ENCODE data around the gene CREB5.
"Not testable (repeated sequence)": the region's sequence is repeated elsewhere in the genome, so short reads cannot be mapped to it uniquely, and the experiment has no call there.

The CREB5 gene

DNA sequence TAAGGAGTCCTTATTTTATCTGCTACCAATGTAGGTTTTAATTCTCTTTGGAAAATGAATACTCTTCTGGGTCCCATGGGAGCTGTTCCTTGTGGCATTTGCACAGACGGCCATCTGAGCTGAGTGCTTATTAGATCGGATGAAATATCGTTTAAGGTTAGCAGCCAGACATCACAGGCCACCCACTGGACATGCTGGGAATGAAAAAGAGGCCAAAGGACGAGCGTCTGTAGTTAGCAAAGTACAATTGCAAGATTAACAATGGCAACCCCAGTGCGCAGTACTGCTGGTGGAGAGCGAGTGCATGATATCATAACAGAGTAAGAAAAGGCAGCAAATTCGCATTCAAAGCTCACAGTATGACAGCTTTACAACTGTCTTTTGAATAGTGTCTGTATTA, 28.3 kb upstream of the CREB5 start:
- H3K27ac ChIP-seq (ENCODE audit: low read depth, low read length) = no peak overlapping the region
- no peaks in the 10 kb centered on the region for H3K4me1 ChIP-seq (ENCODE audit: control insufficient read depth, insufficient read depth, low read length)
- H3K27me3 ChIP-seq (ENCODE audit: control insufficient read depth, insufficient read depth, low read length) = no peaks in the 10 kb centered on the region
- no peaks in the 10 kb centered on the region for H3K9me3 ChIP-seq (ENCODE audit: control insufficient read depth, insufficient read depth, low read depth, low read length)
- no peaks in the 10 kb centered on the region for H3K36me3 ChIP-seq (ENCODE audit: control insufficient read depth, insufficient read depth, low read length)
- H3K4me3 ChIP-seq (ENCODE audit: low read depth, low read length) = no peak overlapping the region
- H3K9ac ChIP-seq (ENCODE audit: low read length) = no peak overlapping the region

- Histone ChIP-seq H3K9me3 (ENCODE audit: control insufficient read depth, insufficient read depth, low read depth, low read length) (no peaks in the 10 kb centered on the region), H3K4me3 (ENCODE audit: low read depth, low read length) (peak overlapping the region; percentile 24; the same call in 1 of the 2 replicates), H3K4me1 (ENCODE audit: control insufficient read depth, insufficient read depth, low read length) (peaks cover 3% of the 10 kb centered on the region; the same call in 1 of the 2 replicates), H3K9ac (ENCODE audit: low read length) (no peak overlapping the region), H3K27me3 (ENCODE audit: control insufficient read depth, insufficient read depth, low read length) (no peaks in the 10 kb centered on the region), H3K36me3 (ENCODE audit: control insufficient read depth, insufficient read depth, low read length) (no peaks in the 10 kb centered on the region), H3K27ac (ENCODE audit: low read depth, low read length) (no peak overlapping the region)
These were observed 22.6 kb upstream of the CREB5 start for GRCh38 chr7:28389504-28390395.

GRCh38 chr7:28390426-28390825, 21.9 kb upstream of the CREB5 start:
- H3K4me3 ChIP-seq (ENCODE audit: low read depth, low read length) = no peak overlapping the region
- H3K27me3 ChIP-seq (ENCODE audit: control insufficient read depth, insufficient read depth, low read length) = no peaks in the 10 kb centered on the region

DNA sequence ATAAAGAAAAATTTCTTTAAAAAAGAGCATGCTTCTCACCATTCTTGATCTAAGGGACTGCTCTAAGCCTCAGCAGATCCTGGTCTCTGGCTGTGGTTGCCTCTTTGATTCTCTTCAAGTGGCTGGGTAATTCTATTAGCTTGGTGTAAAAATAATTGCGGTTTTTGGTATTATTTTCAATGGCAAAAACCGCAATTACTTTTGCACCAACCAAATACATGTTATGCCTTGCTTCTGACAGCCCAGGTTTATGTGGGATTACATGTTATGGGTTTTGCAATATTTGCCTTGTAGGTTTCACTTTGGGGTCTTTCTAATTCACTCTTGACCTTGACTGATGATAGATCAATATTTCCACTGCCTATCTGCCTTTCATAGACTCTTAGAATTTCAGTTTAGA, 20.0 kb upstream of the CREB5 start:
- Histone ChIP-seq H3K36me3 (ENCODE audit: control insufficient read depth, insufficient read depth, low read length) (no peaks in the 10 kb centered on the region), H3K27ac (ENCODE audit: low read depth, low read length) (no peak overlapping the region), H3K4me1 (ENCODE audit: control insufficient read depth, insufficient read depth, low read length) (peaks cover 3% of the 10 kb centered on the region; the same call in 1 of the 2 replicates), H3K4me3 (ENCODE audit: low read depth, low read length) (no peak overlapping the region), H3K9ac (ENCODE audit: low read length) (no peak overlapping the region), H3K27me3 (ENCODE audit: control insufficient read depth, insufficient read depth, low read length) (no peaks in the 10 kb centered on the region), H3K9me3 (ENCODE audit: control insufficient read depth, insufficient read depth, low read depth, low read length) (no peaks in the 10 kb centered on the region)

More at GRCh38 chr7:28390426-28390825, 21.9 kb upstream of the CREB5 start:
- no peaks in the 10 kb centered on the region for H3K36me3 ChIP-seq (ENCODE audit: control insufficient read depth, insufficient read depth, low read length)
- no peak overlapping the region for H3K27ac ChIP-seq (ENCODE audit: low read depth, low read length)
- H3K9ac ChIP-seq (ENCODE audit: low read length) = no peak overlapping the region
- H3K9me3 ChIP-seq (ENCODE audit: control insufficient read depth, insufficient read depth, low read depth, low read length) = no peaks in the 10 kb centered on the region
- peaks cover 3% of the 10 kb centered on the region; the same call in 1 of the 2 replicates for H3K4me1 ChIP-seq (ENCODE audit: control insufficient read depth, insufficient read depth, low read length)

DNA sequence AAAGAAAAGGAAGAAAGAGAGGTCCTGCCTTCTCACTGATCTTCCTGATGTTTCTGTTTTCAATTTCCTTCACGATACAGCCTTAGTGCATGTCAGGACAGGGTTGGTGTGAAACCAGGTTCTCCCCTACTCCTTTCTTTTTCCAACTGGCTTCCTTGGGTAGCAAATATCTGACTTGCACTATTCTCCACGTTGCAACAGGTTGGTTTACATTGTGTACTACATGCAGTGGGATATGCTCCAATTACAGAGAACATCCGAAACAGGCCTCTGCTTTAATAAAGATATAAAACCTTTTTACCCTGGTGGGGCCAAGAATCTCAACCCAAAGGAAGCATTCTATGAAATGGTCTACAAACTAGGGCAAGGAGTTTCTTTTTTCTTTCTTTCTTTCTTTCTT, 16.9 kb upstream of the CREB5 start:
- Histone ChIP-seq H3K9ac (ENCODE audit: low read length) (no peak overlapping the region), H3K9me3 (ENCODE audit: control insufficient read depth, insufficient read depth, low read depth, low read length) (no peaks in the 10 kb centered on the region), H3K4me3 (ENCODE audit: low read depth, low read length) (no peak overlapping the region), H3K36me3 (ENCODE audit: control insufficient read depth, insufficient read depth, low read length) (no peaks in the 10 kb centered on the region), H3K4me1 (ENCODE audit: control insufficient read depth, insufficient read depth, low read length) (no peaks in the 10 kb centered on the region), H3K27ac (ENCODE audit: low read depth, low read length) (no peak overlapping the region), H3K27me3 (ENCODE audit: control insufficient read depth, insufficient read depth, low read length) (no peaks in the 10 kb centered on the region)

- no peak overlapping the region for H3K9ac ChIP-seq (ENCODE audit: low read length)
These were observed 16.5 kb upstream of the CREB5 start for GRCh38 chr7:28395831-28396230.

DNA sequence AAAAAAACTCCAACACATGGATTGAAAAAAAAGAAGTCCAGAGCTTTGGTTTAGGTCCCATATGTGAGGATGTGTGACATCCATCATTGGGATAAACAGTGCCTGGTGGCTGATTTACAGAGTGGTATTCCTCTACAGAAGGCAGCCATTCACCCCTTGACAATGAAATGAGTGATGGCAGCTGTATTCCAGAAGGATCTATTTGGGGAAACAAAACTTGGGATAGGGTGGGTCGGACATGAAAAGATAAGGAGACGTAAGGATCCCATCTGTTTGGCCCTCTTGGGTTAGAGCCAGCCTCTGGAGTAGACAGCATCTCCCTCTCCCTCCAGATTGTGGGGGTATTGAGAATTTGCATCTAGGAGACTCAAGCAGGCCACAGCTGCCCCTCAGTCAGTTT, 15.2 kb upstream of the CREB5 start:
- H3K4me3 ChIP-seq (ENCODE audit: low read depth, low read length) = no peak overlapping the region

More at GRCh38 chr7:28395831-28396230, 16.5 kb upstream of the CREB5 start:
- Histone ChIP-seq H3K36me3 (ENCODE audit: control insufficient read depth, insufficient read depth, low read length) (no peaks in the 10 kb centered on the region), H3K4me1 (ENCODE audit: control insufficient read depth, insufficient read depth, low read length) (no peaks in the 10 kb centered on the region), H3K27ac (ENCODE audit: low read depth, low read length) (no peak overlapping the region), H3K4me3 (ENCODE audit: low read depth, low read length) (no peak overlapping the region), H3K9me3 (ENCODE audit: control insufficient read depth, insufficient read depth, low read depth, low read length) (no peaks in the 10 kb centered on the region), H3K27me3 (ENCODE audit: control insufficient read depth, insufficient read depth, low read length) (no peaks in the 10 kb centered on the region)

GRCh38 chr7:28400838-28401360, 11.4 kb upstream of the CREB5 start:
- H3K27ac ChIP-seq (ENCODE audit: low read depth, low read length) = no peak overlapping the region
- H3K9me3 ChIP-seq (ENCODE audit: control insufficient read depth, insufficient read depth, low read depth, low read length) = no peaks in the 10 kb centered on the region
- H3K36me3 ChIP-seq (ENCODE audit: control insufficient read depth, insufficient read depth, low read length) = no peaks in the 10 kb centered on the region
- no peak overlapping the region for H3K9ac ChIP-seq (ENCODE audit: low read length)
- no peaks in the 10 kb centered on the region for H3K4me1 ChIP-seq (ENCODE audit: control insufficient read depth, insufficient read depth, low read length)
- no peak overlapping the region for H3K4me3 ChIP-seq (ENCODE audit: low read depth, low read length)
- H3K27me3 ChIP-seq (ENCODE audit: control insufficient read depth, insufficient read depth, low read length) = peaks cover 15% of the 10 kb centered on the region

More for the DNA sequence above, 15.2 kb upstream of the CREB5 start:
- Histone ChIP-seq H3K36me3 (ENCODE audit: control insufficient read depth, insufficient read depth, low read length) (no peaks in the 10 kb centered on the region), H3K9me3 (ENCODE audit: control insufficient read depth, insufficient read depth, low read depth, low read length) (no peaks in the 10 kb centered on the region), H3K27me3 (ENCODE audit: control insufficient read depth, insufficient read depth, low read length) (no peaks in the 10 kb centered on the region), H3K4me1 (ENCODE audit: control insufficient read depth, insufficient read depth, low read length) (no peaks in the 10 kb centered on the region), H3K27ac (ENCODE audit: low read depth, low read length) (no peak overlapping the region), H3K9ac (ENCODE audit: low read length) (no peak overlapping the region)

GRCh38 chr7:28401567-28401966, 10.8 kb upstream of the CREB5 start:
- H3K9ac ChIP-seq (ENCODE audit: low read length); H3K9me3 ChIP-seq (ENCODE audit: control insufficient read depth, insufficient read depth, low read depth, low read length); H3K27ac ChIP-seq (ENCODE audit: low read depth, low read length); H3K4me3 ChIP-seq (ENCODE audit: low read depth, low read length); H3K4me1 ChIP-seq (ENCODE audit: control insufficient read depth, insufficient read depth, low read length); H3K36me3 ChIP-seq (ENCODE audit: control insufficient read depth, insufficient read depth, low read length): not testable (repeated sequence)
- peaks cover 21% of the 10 kb centered on the region for H3K27me3 ChIP-seq (ENCODE audit: control insufficient read depth, insufficient read depth, low read length)

- H3K27ac ChIP-seq (ENCODE audit: low read depth, low read length) = no peak overlapping the region
These were observed 6.7 kb upstream of the CREB5 start for GRCh38 chr7:28405662-28406061.

DNA sequence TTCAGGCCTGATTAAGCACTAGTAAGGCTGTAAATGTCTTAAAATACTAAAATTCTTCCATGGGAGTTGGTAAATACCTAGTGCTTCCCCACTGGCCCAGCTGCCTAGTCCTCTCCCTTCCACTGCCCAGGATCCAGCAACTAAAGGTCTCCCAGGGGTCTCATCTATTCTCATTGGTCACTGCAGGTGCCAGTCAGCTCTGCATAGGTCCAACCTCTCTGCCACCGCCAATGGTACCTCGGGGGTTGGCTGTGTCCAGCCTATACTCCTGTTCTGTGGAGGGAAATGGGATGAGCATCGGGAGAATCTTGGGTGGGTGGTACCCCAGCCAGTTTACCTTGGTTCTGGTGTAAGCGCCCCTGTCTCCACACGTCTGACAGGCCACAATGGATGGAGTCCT, 6.1 kb upstream of the CREB5 start:
- H3K4me3 ChIP-seq (ENCODE audit: low read depth, low read length) = no peak overlapping the region
- no peaks in the 10 kb centered on the region for H3K9me3 ChIP-seq (ENCODE audit: control insufficient read depth, insufficient read depth, low read depth, low read length)
- H3K4me1 ChIP-seq (ENCODE audit: control insufficient read depth, insufficient read depth, low read length) = peaks cover 7% of the 10 kb centered on the region; the same call in 1 of the 2 replicates
- H3K36me3 ChIP-seq (ENCODE audit: control insufficient read depth, insufficient read depth, low read length) = no peaks in the 10 kb centered on the region
- H3K27me3 ChIP-seq (ENCODE audit: control insufficient read depth, insufficient read depth, low read length) = peaks cover 60% of the 10 kb centered on the region
- H3K27ac ChIP-seq (ENCODE audit: low read depth, low read length) = no peak overlapping the region
- H3K9ac ChIP-seq (ENCODE audit: low read length) = no peak overlapping the region

More at GRCh38 chr7:28405662-28406061, 6.7 kb upstream of the CREB5 start:
- H3K9ac ChIP-seq (ENCODE audit: low read length) = no peak overlapping the region
- H3K4me1 ChIP-seq (ENCODE audit: control insufficient read depth, insufficient read depth, low read length) = peaks cover 3% of the 10 kb centered on the region; the same call in 1 of the 2 replicates
- H3K9me3 ChIP-seq (ENCODE audit: control insufficient read depth, insufficient read depth, low read depth, low read length) = no peaks in the 10 kb centered on the region
- peaks cover 55% of the 10 kb centered on the region for H3K27me3 ChIP-seq (ENCODE audit: control insufficient read depth, insufficient read depth, low read length)
- H3K4me3 ChIP-seq (ENCODE audit: low read depth, low read length) = no peak overlapping the region
- H3K36me3 ChIP-seq (ENCODE audit: control insufficient read depth, insufficient read depth, low read length) = no peaks in the 10 kb centered on the region

Measured in HUES6 (cell line).